KOPT-K1 (cell line): ENCODE measurements around the gene CEP250.

Source experiments
- H3K27ac ChIP-seq: fragments of 200-600 bp; sonication (generic); 2 replicates; pipeline ENCODE4 v1.5.1; 2016; ENCODE audit warnings: antibody characterized with exemption, mild to moderate bottlenecking, low read depth, low read length; ENCODE audit not compliant: poor library complexity, severe bottlenecking
- H3K36me3 ChIP-seq: fragments of 200-600 bp; sonication (generic); 2 replicates; pipeline ENCODE4 v1.5.1; 2017; ENCODE audit warnings: antibody characterized with exemption, mild to moderate bottlenecking, low read length, moderate library complexity; ENCODE audit not compliant: insufficient read depth
- H3K9me3 ChIP-seq: fragments of 200-600 bp; sonication (generic); 2 replicates; pipeline ENCODE4 v1.5.1; 2017; ENCODE audit warnings: antibody characterized with exemption, low read length, mild to moderate bottlenecking; ENCODE audit not compliant: insufficient read depth, poor library complexity, severe bottlenecking

The CEP250 gene, protein sequence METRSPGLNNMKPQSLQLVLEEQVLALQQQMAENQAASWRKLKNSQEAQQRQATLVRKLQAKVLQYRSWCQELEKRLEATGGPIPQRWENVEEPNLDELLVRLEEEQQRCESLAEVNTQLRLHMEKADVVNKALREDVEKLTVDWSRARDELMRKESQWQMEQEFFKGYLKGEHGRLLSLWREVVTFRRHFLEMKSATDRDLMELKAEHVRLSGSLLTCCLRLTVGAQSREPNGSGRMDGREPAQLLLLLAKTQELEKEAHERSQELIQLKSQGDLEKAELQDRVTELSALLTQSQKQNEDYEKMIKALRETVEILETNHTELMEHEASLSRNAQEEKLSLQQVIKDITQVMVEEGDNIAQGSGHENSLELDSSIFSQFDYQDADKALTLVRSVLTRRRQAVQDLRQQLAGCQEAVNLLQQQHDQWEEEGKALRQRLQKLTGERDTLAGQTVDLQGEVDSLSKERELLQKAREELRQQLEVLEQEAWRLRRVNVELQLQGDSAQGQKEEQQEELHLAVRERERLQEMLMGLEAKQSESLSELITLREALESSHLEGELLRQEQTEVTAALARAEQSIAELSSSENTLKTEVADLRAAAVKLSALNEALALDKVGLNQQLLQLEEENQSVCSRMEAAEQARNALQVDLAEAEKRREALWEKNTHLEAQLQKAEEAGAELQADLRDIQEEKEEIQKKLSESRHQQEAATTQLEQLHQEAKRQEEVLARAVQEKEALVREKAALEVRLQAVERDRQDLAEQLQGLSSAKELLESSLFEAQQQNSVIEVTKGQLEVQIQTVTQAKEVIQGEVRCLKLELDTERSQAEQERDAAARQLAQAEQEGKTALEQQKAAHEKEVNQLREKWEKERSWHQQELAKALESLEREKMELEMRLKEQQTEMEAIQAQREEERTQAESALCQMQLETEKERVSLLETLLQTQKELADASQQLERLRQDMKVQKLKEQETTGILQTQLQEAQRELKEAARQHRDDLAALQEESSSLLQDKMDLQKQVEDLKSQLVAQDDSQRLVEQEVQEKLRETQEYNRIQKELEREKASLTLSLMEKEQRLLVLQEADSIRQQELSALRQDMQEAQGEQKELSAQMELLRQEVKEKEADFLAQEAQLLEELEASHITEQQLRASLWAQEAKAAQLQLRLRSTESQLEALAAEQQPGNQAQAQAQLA (N-terminal part only)

GRCh38 chr20:35454881-35455609 is at the start of gene CEP250:
Gene CEP250 (plus strand): TSS chr20:35455598. CDS start chr20:35462368, 6,770 bp downstream.
- Histone ChIP-seq H3K9me3 (no peaks in the 10 kb centered on the region), H3K36me3 (peaks cover 9% of the 10 kb centered on the region), H3K27ac (peak within 1 kb of the TSS; percentile 96)

DNA sequence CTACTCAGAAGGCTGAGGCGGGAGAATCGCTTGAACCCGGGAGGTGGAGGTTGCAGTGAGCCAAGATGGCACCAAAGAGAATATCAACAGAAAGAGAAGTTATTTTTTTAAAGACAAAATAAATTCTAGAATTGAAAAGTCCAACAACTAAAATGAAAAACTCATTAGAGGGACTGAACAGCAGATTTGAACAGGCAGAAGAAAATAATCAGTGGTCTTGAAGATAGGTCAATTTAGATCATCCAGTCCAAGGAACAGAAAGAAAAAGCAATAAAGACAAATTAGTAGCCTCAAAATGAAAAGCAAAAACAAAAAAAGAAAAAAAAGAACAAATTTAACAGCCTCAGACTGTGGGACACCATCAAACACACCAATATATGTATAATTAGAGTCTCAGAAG is 49.6 kb upstream of the CEP250 start:
- no peak overlapping the region for H3K27ac ChIP-seq

DNA sequence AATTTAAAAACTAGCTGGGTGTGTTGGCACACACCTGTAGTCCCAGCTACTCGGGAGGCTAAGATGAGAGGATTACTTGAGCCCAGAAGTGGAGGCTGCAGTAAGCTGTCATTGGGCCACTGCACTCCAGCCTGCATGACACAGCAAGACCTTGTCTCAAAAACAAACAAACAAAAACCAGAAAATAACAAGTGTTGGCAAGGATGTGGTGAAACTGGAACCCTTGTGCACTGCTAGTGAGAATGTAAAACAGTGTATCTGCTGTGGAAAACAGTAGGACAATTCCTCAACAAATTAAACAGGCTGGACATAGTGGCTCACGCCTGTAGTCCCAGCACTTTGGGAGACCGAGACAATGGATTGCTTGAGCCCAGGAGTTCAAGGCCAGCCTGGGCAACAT is 47.1 kb upstream of the CEP250 start:
- peaks cover 14% of the 10 kb centered on the region for H3K9me3 ChIP-seq
- H3K27ac ChIP-seq: no peak overlapping the region
- H3K36me3 ChIP-seq: peaks cover 50% of the 10 kb centered on the region

More for the DNA sequence above, 49.6 kb upstream of the CEP250 start:
- H3K9me3 ChIP-seq: peaks cover 14% of the 10 kb centered on the region
- H3K36me3 ChIP-seq: peaks cover 50% of the 10 kb centered on the region

DNA sequence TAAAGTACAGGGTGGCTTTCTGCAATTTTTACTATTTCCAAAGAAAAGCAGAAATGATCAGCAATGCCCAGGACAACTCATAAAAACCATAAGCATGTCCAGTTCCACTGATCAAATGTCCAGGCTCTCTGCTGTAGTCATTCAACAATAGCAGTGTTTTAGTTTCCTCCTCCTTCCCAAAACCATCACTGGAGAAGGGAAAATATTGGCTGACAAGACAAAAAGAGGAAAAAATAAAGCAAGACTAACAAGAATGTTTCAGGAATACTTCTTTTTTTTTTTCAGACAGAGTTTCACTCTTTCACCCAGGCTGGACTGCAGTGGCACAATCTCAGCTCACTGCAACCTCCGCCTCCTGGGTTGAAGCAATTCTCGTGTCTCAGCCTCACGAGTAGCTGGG is 45.9 kb upstream of the CEP250 start:
- no peak overlapping the region for H3K27ac ChIP-seq
- peaks cover 49% of the 10 kb centered on the region for H3K36me3 ChIP-seq
- H3K9me3 ChIP-seq: peaks cover 14% of the 10 kb centered on the region

DNA sequence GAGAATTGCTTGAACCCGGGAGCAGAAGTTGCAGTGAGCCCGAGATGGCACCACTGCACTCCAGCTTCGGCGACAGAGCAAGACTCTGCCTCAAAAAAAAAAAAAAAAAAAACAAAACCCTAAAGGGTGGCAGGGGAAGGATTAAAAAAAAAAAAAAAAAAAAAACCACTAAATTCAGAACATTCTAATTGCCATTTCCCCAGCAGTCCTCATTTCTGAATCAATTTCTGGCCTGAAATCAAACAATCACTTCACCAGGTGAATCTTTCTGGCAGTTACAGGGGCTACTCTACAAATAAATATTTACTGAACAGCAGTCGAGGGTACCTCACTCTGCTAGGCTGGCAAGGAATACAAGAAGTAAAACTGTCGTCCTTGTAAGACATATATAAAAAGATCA is 44.8 kb upstream of the CEP250 start:
- peaks cover 13% of the 10 kb centered on the region for H3K9me3 ChIP-seq
- H3K36me3 ChIP-seq: peaks cover 46% of the 10 kb centered on the region
- no peak overlapping the region for H3K27ac ChIP-seq

DNA sequence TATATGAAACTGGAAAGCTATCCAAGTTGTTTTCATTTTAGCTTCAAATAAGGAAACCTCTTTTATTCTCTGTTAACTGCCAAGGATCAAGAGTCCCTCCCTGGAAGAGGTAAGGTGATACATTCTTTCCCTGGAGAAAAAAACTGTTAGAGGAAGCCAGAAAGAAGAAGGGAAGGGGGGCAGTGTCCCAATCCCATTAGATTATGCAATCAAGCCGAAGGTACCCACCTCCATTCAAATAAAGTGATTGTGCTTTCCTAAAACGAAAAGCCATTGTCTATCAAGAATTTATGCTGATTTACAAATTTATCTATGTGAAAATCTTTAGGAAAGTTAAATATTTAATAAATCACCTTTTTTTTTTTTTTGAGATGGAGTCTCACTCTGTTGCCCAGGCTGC is 34.1 kb upstream of the CEP250 start:
- no peaks in the 10 kb centered on the region for H3K36me3 ChIP-seq
- no peak overlapping the region for H3K27ac ChIP-seq

DNA sequence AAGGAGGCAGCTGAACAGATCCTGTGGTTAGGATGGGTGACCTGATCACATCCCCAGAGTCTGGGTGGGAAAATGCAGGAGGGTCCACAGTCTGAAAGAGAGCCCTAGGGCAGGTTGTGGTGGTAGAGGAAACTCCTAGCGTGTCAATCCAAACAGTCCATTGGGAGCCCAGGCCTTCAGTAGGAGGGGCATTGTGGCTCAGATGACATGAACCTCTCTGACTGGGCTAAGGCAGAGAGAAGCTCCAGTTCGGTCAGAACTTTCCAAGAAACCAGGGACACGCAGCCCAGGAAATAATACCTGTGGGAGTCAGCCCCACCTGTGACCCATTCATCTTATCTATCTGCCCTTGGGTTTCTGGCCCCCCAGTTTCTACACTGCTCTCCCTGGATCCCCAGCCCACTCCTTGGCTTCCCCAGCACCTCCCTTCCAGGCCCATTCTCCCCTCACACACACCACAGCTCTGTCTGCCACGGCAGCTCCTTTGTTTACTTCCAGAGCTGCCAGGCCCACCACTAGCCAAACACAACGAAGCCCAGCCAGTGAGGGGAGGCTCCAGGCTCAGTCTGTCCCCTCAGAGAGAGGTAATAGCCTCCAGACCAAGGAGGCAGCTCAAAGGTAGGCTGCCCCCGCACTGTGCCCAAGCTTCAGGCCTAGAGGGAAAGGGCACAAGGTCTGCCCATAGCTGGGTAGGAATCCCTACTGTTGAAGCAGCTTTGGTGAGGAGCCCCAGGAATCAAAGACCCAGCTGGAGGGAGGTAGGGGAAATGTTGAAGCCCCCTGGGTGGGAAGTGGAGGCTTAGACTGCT is 23.6 kb upstream of the CEP250 start:
- H3K9me3 ChIP-seq: no peaks in the 10 kb centered on the region
- H3K36me3 ChIP-seq: no peaks in the 10 kb centered on the region
- no peak overlapping the region for H3K27ac ChIP-seq

More for the DNA sequence above, 34.1 kb upstream of the CEP250 start:
- H3K9me3 ChIP-seq: no peaks in the 10 kb centered on the region

GRCh38 chr20:35432430-35432735 is 23.0 kb upstream of the CEP250 start:
- Histone ChIP-seq H3K36me3 (no peaks in the 10 kb centered on the region), H3K27ac (no peak overlapping the region), H3K9me3 (no peaks in the 10 kb centered on the region)

GRCh38 chr20:35433337-35433736 is 22.1 kb upstream of the CEP250 start:
- no peak overlapping the region for H3K27ac ChIP-seq
- H3K9me3 ChIP-seq: no peaks in the 10 kb centered on the region
- H3K36me3 ChIP-seq: no peaks in the 10 kb centered on the region

DNA sequence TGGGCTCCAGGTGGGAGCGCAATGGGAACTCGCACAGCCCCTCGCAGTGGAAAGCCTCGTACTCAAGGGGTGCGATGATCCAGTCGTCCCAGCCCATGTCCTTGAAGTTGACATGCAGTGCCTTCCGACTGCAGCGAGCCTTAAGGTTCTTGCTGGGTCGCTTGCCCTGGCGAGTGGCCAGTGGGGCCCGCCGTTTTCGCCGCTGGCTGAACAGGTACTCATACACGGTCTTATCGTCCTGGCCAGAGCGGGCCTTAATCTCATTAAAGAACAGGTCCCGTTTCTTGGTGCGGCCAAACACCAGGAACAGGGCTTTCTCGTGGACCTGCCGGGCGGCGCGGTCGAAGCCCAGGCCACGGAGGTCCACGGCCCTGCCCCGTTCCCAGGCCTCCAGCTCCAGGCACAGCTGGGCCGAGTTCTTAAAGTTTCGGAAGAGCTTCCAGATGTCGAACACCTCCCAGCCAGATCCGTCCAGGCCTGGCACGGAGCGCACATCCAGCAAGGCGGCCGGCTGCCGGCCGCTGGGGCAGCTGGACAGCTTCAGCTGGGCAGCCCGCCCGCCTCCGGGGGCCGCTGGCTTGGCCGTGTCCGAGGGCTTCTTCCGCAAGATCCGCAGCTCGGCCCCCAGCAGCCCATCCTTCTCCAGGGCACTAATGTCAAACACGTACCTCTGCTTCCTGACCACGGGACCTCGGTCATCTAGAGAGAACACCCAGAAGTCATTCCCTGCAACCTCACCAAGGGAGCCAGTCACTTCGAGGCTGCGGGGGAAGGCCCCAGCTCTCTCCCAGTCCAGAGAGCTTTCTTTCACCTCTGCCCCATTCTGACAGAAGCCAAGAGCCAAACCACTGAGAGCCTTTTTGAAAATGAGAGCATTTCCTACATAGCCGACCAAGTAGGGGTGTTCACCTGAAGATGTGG is 21.1 kb upstream of the CEP250 start:
- Histone ChIP-seq H3K36me3 (no peaks in the 10 kb centered on the region), H3K27ac (no peak overlapping the region), H3K9me3 (no peaks in the 10 kb centered on the region)

DNA sequence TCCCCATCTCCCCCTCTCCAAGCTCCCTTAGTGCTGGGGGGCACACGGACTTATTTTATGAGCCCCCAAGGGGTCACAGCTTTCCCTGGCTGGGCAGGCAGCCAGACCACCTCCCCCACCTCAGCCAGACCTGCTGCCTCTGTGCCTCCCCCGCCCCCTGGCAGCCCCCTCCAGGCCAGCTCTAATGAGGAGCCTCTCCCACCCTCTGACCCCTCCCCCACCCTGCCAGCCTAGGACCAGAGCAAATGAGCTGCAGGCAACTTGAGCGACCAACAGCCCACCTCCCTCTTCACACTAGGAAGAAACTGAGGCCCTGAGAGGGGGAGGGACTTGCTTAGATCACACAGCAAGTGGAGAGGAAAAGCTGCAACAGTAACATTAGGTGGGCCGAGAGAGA is 19.2 kb upstream of the CEP250 start:
- Histone ChIP-seq H3K9me3 (no peaks in the 10 kb centered on the region), H3K36me3 (no peaks in the 10 kb centered on the region), H3K27ac (no peak overlapping the region)

- Histone ChIP-seq H3K9me3 (no peaks in the 10 kb centered on the region), H3K36me3 (no peaks in the 10 kb centered on the region), H3K27ac (no peak overlapping the region)
Observed at GRCh38 chr20:35437599-35437998, 17.8 kb upstream of the CEP250 start.

GRCh38 chr20:35443003-35443402 is 12.4 kb upstream of the CEP250 start:
- Histone ChIP-seq H3K9me3 (no peaks in the 10 kb centered on the region), H3K36me3 (no peaks in the 10 kb centered on the region), H3K27ac (no peak overlapping the region)
